ENCODE measurements around the gene THAP5. TPM values are rescaled to one million over a fixed set of nuclear protein-coding genes. Genes with fewer than 3 reads are reported as not detected.

The THAP5 gene
- total and polyA plus RNA-seq, 3 donors from 2014 or later = 29.7 to 48.1 (median 29.9) TPM

- WGBS, 2 donors = 53 to 71% methylated on average over 4 of the region's 4 CpGs
- intact Hi-C loops (cut with DNase I; ENCODE audit: low total_unique reads) = no loop called here
- TF ChIP-seq POLR2A (IDR thresholded peaks at IDR 0.05) (no peak), CTCF (IDR thresholded peaks at IDR 0.05) (no peak)
- no peak overlapping the region for H3K4me3 ChIP-seq
- DNase-seq = no peak
- no peaks in the 10 kb centered on the region for H3K4me1 ChIP-seq
- H3K9me3 ChIP-seq = no peaks in the 10 kb centered on the region
- H3K27ac ChIP-seq = no peak overlapping the region
- H3K36me3 ChIP-seq (ENCODE audit: low read depth, missing control alignments) = no peaks in the 10 kb centered on the region
- H3K27me3 ChIP-seq = no peaks in the 10 kb centered on the region
Observed at GRCh38 chr7:108581655-108582491, 12.4 kb upstream of the THAP5 start.

GRCh38 chr7:108580298-108580697 is 10.8 kb upstream of the THAP5 start:
- TF ChIP-seq CTCF (IDR thresholded peaks at IDR 0.05) (no peak), POLR2A (IDR thresholded peaks at IDR 0.05) (no peak)
- intact Hi-C loops (cut with DNase I; ENCODE audit: low total_unique reads) = no loop called here
- no peaks in the 10 kb centered on the region for H3K9me3 ChIP-seq
- DNase-seq = no peak
- 75 to 96% methylated on average over 2 to 5 of the region's 6 CpGs for WGBS, 2 donors
- no peaks in the 10 kb centered on the region for H3K36me3 ChIP-seq (ENCODE audit: low read depth, missing control alignments)
- no peak overlapping the region for H3K27ac ChIP-seq
- no peaks in the 10 kb centered on the region for H3K4me1 ChIP-seq
- H3K27me3 ChIP-seq = no peaks in the 10 kb centered on the region
- H3K4me3 ChIP-seq = no peak overlapping the region

GRCh38 chr7:108578937-108579336 is 9.4 kb upstream of the THAP5 start:
- no peak for DNase-seq
- Histone ChIP-seq H3K4me3 (no peak overlapping the region), H3K4me1 (no peaks in the 10 kb centered on the region), H3K9me3 (no peaks in the 10 kb centered on the region), H3K27me3 (no peaks in the 10 kb centered on the region), H3K36me3 (ENCODE audit: low read depth, missing control alignments) (no peaks in the 10 kb centered on the region), H3K27ac (no peak overlapping the region)
- intact Hi-C loops (cut with DNase I; ENCODE audit: low total_unique reads) = no loop called here
- WGBS, 2 donors = 87 to 93% methylated on average over 3 to 7 of the region's 7 CpGs
- no peak for TF ChIP-seq POLR2A (IDR thresholded peaks at IDR 0.05)
- TF ChIP-seq CTCF (IDR thresholded peaks at IDR 0.05) = no peak

- 89 to 94% methylated on average over 1 of the region's 1 CpG for WGBS, 2 donors
- no peak overlapping the region for H3K4me3 ChIP-seq
- intact Hi-C loops (cut with DNase I; ENCODE audit: low total_unique reads) = no loop called here
- TF ChIP-seq CTCF (IDR thresholded peaks at IDR 0.05) (no peak), POLR2A (IDR thresholded peaks at IDR 0.05) (no peak)
- no peak overlapping the region for H3K27ac ChIP-seq
- H3K36me3 ChIP-seq (ENCODE audit: low read depth, missing control alignments) = no peaks in the 10 kb centered on the region
- no peaks in the 10 kb centered on the region for H3K4me1 ChIP-seq
- no peaks in the 10 kb centered on the region for H3K9me3 ChIP-seq
- DNase-seq = no peak
- H3K27me3 ChIP-seq = no peaks in the 10 kb centered on the region
Observed at GRCh38 chr7:108576116-108576515, 6.6 kb upstream of the THAP5 start.

- no peak for DNase-seq
- H3K27me3 ChIP-seq = no peaks in the 10 kb centered on the region
Observed at GRCh38 chr7:108575156-108575555, 5.7 kb upstream of the THAP5 start.

More at GRCh38 chr7:108575156-108575555, 5.7 kb upstream of the THAP5 start:
- 86 to 88% methylated on average over 2 of the region's 2 CpGs for WGBS, 2 donors
- H3K27ac ChIP-seq = no peak overlapping the region
- no peaks in the 10 kb centered on the region for H3K4me1 ChIP-seq
- H3K36me3 ChIP-seq (ENCODE audit: low read depth, missing control alignments) = no peaks in the 10 kb centered on the region
- no peaks in the 10 kb centered on the region for H3K9me3 ChIP-seq
- intact Hi-C loops (cut with DNase I; ENCODE audit: low total_unique reads) = no loop called here
- no peak for TF ChIP-seq POLR2A (IDR thresholded peaks at IDR 0.05)
- TF ChIP-seq CTCF (IDR thresholded peaks at IDR 0.05) = no peak
- H3K4me3 ChIP-seq = no peak overlapping the region
